GM12874 (cell line): ENCODE measurements around the gene TM9SF2.

Experiments
- TF ChIP-seq, protein P1 (sequence below): IDR thresholded peaks from 2 replicates; pipeline ENCODE4 v1.5.1; 2011; ENCODE audit warnings: low read depth, mild to moderate bottlenecking, control low read depth, low read length, moderate library complexity; ENCODE audit not compliant: insufficient read depth

TM9SF2 gene

DNA sequence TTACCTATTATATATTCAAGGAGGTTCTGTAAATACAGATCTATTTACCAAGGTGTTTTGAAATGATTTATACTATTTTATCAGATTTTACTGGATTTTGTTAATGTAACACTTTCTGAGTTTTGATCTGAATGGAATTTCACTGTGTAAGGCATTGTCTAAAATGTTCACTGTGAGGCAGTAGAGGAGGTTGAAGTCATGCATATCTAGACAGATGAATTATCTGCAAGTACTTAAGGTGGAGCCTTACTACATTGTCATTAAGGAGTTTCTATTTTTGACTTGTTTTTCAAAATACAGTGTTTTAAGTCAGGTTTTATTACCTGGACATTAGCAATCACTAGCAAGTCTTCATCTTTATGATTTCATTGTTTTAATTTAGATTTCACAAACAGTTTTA is 62.1 kb downstream of the TM9SF2 start:
- TF ChIP-seq, protein P1, sequence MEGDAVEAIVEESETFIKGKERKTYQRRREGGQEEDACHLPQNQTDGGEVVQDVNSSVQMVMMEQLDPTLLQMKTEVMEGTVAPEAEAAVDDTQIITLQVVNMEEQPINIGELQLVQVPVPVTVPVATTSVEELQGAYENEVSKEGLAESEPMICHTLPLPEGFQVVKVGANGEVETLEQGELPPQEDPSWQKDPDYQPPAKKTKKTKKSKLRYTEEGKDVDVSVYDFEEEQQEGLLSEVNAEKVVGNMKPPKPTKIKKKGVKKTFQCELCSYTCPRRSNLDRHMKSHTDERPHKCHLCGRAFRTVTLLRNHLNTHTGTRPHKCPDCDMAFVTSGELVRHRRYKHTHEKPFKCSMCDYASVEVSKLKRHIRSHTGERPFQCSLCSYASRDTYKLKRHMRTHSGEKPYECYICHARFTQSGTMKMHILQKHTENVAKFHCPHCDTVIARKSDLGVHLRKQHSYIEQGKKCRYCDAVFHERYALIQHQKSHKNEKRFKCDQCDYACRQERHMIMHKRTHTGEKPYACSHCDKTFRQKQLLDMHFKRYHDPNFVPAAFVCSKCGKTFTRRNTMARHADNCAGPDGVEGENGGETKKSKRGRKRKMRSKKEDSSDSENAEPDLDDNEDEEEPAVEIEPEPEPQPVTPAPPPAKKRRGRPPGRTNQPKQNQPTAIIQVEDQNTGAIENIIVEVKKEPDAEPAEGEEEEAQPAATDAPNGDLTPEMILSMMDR: no peak

DNA sequence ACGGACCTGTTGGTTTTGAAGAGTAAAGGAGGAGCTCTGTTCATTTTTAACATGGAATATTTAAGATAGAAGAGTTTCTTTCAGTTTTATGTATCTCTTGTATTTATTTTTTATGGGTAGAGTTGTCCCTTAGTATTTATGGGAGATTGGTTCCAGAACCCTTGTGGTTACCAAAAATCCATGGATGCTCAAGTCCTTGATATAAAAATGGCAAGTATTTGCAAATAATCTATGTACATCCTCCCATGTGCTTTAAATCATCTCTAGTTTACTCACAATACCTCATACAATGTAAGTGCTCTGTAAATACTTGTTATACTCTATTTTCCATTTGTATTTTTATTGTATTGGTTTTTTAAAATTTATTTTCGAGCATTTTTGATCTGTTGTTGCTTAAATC is 63.1 kb downstream of the TM9SF2 start:
- TF ChIP-seq, protein P1: no peak

DNA sequence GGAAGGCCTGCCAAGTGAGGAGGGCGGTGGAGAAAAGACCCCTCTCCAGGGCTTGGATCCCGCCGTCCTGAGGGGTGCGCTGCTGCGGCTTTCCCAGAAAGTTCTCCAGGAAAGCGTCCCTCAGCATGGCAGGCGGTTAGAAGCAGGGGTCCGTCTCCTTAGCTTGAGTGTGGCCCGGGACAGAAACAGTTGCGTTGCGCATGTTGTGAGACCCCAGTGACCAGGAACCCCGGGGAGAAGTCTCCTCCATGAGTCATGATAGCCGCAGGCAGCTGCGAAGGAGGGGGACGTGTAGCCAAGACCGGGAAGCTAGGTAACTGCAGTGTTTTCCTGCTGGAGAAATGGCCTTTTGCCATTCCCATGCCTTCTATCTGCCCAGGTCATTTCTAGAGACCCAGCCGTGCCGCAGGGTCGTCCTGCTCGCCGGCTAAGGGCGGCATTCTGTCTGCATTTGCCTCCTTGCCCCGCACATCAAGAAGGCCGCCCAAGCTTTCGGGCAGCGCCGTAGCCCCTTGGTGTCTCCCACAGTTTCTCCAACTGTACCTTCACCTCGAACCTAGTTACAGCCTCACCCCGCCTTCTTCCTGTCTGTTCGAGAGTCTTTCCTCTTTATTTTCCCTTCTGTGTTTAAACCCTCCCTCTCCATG is 64.3 kb downstream of the TM9SF2 start:
- TF ChIP-seq, protein P1: no peak

DNA sequence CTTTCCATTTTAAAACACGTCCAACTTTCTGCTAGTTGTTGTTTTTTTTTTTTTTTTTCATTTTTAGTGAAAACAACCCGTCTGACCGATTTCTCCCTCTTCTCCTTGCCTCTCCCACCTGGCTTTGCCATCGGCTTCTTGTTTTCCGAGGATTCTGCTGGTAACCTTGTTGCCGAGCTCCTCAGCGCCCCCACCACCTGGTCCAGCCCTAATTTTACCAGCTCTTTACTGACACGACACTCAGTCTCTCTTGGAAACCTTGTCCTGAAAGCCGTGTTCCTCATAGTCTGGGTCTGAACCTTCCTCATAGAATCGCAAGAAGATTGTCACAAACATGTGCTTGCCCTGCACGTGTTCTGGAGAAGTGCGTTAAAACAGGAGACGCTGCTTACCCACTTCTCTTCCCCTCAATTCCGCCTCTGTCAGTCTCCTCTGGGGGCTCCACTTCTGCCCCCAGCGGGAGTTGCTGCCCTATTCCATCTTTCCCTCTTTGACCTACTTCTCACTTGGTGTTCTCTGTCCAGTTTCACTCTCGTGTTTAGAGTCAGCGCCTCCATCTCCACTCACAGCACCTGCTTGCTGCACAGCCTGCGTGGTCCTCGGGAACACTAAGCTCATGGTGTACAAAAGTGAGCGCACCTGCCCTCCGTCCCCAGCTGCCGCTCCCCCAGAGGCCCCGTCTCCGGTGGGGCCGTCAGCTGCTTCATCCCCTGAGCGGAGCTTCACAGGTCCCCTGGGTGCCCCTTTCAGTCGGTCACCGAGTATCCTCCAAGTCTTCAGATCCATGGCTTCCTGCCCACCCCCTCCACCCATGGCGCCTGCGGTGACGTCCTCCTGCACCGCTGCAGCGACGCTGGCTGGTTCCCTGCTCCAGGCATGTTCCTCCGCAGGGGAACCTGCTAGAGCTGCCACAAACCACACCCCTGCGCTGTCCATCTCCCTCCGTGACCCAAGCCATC is 65.1 kb downstream of the TM9SF2 start:
- TF ChIP-seq, protein P1: no peak

DNA sequence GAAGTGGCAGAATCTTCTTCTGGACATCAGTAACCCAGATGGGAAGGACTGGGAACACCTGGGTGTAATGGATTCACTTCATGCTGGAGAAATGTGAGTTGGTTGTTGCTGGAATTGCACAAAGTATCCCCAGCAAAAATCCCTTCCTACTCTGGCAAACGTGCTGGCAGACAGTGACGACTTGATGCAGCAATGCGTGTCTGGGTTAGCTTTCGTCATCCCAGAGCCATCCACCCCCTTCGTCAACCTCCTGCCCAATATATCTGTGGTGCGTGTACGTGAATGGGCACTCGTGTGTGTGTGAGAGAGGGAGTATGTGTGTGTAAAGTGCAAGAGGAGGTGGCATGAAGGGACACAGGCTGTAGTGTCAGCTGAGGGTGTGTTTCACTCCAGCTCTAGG is 70.9 kb downstream of the TM9SF2 start:
- TF ChIP-seq, protein P1: no peak

DNA sequence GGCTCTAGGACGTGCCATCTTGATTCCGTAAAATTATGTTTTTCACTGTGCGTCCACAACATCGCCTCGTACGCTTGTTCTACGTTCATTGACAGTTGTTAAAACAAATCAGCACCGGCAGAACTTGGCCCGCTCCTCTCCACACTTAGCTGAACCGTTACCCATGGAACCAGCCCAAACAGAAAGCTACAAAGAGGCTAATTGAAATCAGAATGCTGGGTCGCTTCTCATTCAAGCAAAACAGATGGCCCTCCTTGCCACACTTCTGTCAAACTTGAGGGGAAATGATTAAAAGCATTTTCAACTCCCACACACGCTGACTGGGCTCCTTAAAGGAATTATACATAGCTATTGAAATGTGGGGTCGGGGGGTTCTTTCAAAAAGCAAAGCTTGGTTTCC is 71.6 kb downstream of the TM9SF2 start:
- TF ChIP-seq, protein P1: no peak

DNA sequence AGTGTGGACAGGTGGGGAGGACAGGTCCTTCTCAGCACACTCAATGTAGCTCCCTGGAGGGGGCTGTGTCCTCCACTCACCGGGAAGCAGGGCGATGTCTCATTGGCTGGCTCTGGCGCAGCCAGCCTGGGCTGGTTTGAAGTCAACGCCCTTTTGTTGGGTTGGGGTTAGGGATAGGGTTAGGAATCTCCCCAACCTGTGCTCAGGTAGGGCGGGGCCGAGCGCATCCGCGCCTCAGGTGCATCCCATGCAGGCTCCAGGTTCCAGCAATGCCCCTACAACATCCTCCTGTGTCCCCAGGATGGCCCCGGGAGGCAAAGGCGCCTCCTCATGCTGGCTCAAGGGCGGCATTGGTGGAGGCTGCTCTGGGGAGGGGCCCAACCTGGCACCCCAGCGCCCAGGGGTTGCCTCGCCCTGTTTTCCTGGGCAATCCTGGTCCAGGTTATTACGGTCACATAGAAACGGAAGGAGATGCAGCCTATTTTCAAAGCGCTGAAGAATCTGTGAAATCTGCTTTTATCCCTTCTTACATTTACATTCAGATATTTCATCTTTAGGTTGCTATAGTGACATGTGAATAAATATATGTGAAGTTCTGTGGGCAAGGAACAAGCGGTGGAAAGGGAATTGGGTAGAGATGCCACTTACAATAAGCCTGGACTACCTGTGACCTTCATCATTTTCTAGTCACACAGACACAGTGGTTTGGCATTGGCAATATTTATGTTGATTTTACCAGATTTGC is 74.3 kb downstream of the TM9SF2 start:
- TF ChIP-seq, protein P1: no peak
